HFF-Myc (cell line): Measurements from ENCODE around the gene AEBP2.
"Not testable (repeated sequence)": the region's sequence is repeated elsewhere in the genome, so short reads cannot be mapped to it uniquely, and the experiment has no call there.

Experiments used
- DNase-seq: peaks from one replicate; pipeline ENCODE4 v3.0.0-alpha.2; 2011; ENCODE audit warnings: low read depth; ENCODE audit errors: extremely low read depth
- H3K4me3 ChIP-seq: replicated peaks from 2 replicates; pipeline ENCODE4 v1.5.1; 2011; ENCODE audit warnings: low read depth, mild to moderate bottlenecking, control low read depth, low read length
- TF ChIP-seq, protein P1 (sequence below): IDR thresholded peaks from 2 replicates; pipeline ENCODE4 v1.5.1; 2012; ENCODE audit warnings: mild to moderate bottlenecking, low read depth, low read length, control low read depth; ENCODE audit errors: missing control alignments

Gene AEBP2

DNA sequence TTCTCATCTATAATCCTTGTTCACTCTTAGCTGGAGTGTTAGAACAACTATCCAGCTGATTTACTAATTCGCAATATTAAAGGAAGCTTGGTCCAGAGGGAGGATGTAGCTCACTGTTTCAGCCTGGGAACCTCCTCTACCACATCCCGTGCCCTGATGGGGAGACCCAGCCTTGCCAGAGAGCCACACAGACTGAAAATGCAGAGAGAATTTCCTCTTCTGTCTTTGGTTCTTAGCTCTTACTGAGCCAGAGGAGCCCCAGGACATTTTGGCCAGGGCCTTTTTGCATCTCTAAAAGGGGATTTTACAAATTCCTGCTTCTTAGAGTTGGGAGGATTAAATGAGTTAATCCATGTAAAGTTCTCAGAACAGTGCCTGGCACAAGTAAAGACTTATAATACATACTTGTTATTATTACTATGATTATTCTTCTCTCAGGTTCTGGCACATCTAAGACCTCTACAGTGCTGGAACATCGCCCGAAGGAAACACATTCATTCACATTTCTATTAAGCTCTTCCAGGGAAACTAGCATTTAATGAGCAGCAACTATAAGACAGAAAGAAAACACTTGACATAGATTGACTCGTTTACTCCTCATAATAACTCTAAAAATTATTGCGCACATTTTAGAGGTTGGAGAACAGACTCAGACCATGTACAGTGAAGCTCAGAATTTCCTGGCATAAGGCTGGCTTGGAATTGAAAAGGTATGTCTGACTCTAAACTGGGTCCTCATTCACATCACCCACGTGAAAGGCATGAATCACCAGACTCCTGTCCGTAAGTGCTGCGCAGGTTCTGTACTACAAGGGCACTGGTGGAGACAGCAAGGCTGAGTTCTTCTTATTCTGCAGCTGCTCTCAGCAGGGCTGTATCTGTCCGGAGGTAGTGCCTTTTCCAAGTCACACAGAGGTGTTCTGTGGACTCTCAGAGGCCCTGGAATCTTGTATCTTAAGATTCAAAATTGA, 27.8 kb upstream of the AEBP2 start:
- DNase-seq: no peak
- no peak overlapping the region for H3K4me3 ChIP-seq
- TF ChIP-seq, protein P1, sequence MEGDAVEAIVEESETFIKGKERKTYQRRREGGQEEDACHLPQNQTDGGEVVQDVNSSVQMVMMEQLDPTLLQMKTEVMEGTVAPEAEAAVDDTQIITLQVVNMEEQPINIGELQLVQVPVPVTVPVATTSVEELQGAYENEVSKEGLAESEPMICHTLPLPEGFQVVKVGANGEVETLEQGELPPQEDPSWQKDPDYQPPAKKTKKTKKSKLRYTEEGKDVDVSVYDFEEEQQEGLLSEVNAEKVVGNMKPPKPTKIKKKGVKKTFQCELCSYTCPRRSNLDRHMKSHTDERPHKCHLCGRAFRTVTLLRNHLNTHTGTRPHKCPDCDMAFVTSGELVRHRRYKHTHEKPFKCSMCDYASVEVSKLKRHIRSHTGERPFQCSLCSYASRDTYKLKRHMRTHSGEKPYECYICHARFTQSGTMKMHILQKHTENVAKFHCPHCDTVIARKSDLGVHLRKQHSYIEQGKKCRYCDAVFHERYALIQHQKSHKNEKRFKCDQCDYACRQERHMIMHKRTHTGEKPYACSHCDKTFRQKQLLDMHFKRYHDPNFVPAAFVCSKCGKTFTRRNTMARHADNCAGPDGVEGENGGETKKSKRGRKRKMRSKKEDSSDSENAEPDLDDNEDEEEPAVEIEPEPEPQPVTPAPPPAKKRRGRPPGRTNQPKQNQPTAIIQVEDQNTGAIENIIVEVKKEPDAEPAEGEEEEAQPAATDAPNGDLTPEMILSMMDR: no peak

DNA sequence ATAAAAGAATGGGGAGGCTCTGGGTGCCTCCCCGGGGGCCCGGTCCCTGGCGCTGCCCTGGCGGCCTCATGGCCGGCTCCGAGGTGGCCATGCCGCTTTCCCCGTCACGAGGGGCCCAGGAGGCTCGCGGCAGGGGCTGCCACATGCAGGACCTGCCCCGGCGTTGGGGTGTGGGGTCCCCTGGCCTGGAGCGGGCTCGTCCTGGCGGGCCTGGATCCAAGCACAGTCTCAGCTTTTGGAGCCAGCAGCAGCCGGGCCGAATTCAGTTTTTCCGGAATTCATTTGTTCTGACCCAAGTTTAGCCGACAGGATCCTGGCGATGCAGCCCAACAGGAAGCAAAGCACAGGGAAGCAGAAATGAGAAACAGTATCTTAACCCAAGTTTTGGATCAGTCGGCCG, 26.4 kb upstream of the AEBP2 start:
- TF ChIP-seq, protein P1: no peak
- no peak overlapping the region for H3K4me3 ChIP-seq
- DNase-seq: no peak

DNA sequence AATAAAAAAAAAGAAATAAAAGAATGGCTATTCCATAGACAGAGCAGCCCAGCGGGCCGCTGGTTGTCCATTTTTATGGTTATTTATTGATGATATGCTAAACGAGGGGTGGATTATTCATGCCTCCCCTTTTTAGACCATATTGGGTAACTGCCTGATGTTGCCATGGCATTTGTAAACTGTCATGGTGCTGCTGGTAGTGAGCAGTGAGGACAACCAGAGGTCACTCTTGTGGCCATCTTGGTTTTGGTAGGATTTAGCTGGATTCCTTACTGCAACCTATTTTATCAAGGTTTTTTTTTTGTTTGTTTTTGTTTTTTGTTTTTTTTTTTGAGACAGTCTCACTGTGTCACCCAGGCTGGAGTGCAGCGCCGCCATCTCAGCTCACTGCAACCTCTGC, 25.7 kb upstream of the AEBP2 start:
- DNase-seq, H3K4me3 ChIP-seq: not testable (repeated sequence)

DNA sequence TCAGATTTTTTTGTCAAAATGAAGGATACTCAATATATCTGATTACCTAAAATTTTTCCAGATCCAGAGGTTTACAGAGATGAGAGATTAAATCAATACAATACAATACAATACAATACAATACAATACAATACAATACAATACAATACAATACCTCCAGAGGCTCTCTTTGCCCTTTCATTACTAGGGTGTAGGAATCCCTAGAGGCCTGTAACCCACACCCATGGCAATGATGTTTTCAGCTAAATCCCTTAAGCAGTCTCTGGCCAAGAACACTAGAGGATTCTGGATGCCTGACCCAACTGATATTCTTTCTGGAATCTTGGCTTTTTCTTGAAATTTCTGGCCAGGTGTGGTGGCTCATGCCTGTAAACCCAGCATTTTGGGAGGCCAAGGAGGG, 23.7 kb upstream of the AEBP2 start:
- DNase-seq: no peak
- TF ChIP-seq, protein P1: no peak
- no peak overlapping the region for H3K4me3 ChIP-seq

DNA sequence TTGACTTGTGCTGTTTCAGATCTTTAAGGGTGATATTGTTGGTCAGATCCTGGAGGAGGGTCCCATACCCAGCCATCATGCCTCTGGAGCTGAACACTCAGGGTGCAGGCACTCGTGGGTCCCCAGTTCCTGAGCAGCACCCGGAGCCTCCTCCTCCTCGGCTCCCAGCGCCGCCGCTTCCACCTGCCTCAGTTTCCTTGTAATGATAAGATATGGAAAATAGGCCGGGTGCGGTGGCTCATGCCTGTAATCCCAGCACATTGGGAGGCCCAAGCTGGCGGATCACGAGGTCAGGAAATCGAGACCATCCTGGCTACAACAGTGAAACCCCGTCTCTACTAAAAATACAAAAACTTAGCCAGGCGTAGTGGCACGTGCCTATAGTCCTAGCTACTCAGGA, 20.2 kb upstream of the AEBP2 start:
- H3K4me3 ChIP-seq: no peak overlapping the region
- TF ChIP-seq, protein P1: no peak
- no peak for DNase-seq

DNA sequence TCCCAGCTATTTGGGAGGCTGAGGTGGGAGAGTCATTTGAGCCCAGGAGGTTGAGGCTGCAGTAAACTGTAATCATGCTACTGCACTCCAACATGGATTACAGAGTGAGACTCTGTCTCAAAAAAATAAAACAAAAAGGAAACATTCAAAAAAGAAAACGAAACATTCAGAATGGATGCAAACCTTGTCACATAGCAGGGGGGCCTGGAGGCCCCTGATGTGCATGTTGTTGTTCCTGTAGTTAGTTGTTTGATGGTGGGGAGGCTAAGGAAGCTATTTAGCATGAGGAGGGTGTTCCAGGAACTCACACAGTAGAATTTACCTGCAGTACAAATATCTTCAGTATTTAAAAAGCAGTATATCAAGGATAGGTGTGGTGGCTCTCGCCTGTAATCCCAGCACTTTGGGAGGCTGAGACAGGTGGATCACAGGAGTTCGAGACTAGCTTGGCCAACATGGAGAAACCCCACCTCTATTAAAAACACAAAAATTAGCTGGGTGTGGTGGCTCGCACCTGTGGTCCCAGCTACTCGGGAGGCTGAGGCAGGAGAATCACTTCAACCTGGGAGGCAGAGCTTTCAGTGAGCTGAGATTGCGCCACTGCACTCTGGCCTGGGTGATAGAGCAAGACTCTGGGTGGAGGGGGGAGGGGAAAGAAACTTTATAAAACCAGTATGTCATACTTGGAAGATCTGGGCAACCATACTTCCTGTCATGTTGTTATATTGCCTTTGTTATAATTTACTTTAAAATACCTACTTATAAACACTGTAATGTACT, 17.6 kb upstream of the AEBP2 start:
- TF ChIP-seq, protein P1: no peak
- H3K4me3 ChIP-seq: no peak overlapping the region
- no peak for DNase-seq
